ENCODE data around the gene OLFML2B.

Gene OLFML2B

DNA sequence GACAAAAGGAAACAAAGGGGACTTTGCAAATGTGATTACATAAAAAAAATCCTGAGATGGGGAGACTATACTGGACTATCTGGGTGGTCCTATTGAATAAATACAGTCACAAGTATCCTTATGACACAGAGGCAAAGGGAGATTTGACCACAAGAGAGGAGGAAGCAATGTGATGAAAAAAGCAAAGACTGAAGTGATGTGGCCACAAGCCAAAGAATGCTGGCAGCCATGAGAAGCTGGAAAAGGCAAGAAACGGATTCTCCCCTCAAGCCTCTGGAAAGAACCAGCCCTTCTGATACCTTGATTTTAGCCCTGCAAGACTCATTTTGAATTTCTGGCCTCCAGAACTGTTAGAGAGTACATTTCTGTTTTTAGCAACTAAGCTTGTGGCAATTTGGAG, 36.4 kb downstream of the OLFML2B start:
- H3K27me3 ChIP-seq (ENCODE audit: insufficient read depth, low read length, poor library complexity) = no peaks in the 10 kb centered on the region
- no peak overlapping the region for H3K27ac ChIP-seq (ENCODE audit: low read length)
- no peaks in the 10 kb centered on the region for H3K79me2 ChIP-seq (ENCODE audit: insufficient read depth, low read length)
- DNase-seq = no peak
- H2AFZ ChIP-seq (ENCODE audit: low read depth, low read length) = no peak overlapping the region
- H3K36me3 ChIP-seq (ENCODE audit: insufficient read depth, low read length) = no peaks in the 10 kb centered on the region
- no peaks in the 10 kb centered on the region for H3K9me3 ChIP-seq (ENCODE audit: insufficient read depth, low read length, severe bottlenecking)
- H3K9ac ChIP-seq (ENCODE audit: low read depth, low read length) = no peak overlapping the region
- H3K4me1 ChIP-seq (ENCODE audit: insufficient read depth, low read length) = no peaks in the 10 kb centered on the region
- no peak overlapping the region for H3K4me3 ChIP-seq (ENCODE audit: low read depth in 1 of 2, low read length in 2 of 2)
- ATAC-seq (ENCODE audit: insufficient read depth, low read depth) = no peak
- no peaks in the 10 kb centered on the region for H4K20me1 ChIP-seq (ENCODE audit: insufficient read depth, low read length)
- H3K4me2 ChIP-seq (ENCODE audit: insufficient read depth, low read length) = no peak overlapping the region
- TF ChIP-seq, protein P1, sequence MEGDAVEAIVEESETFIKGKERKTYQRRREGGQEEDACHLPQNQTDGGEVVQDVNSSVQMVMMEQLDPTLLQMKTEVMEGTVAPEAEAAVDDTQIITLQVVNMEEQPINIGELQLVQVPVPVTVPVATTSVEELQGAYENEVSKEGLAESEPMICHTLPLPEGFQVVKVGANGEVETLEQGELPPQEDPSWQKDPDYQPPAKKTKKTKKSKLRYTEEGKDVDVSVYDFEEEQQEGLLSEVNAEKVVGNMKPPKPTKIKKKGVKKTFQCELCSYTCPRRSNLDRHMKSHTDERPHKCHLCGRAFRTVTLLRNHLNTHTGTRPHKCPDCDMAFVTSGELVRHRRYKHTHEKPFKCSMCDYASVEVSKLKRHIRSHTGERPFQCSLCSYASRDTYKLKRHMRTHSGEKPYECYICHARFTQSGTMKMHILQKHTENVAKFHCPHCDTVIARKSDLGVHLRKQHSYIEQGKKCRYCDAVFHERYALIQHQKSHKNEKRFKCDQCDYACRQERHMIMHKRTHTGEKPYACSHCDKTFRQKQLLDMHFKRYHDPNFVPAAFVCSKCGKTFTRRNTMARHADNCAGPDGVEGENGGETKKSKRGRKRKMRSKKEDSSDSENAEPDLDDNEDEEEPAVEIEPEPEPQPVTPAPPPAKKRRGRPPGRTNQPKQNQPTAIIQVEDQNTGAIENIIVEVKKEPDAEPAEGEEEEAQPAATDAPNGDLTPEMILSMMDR (IDR thresholded peaks at IDR 0.05; ENCODE audit: borderline replicate concordance, extremely low read depth, low read length, poor library complexity, severe bottlenecking) = no peak
- no peak for TF ChIP-seq EZH2 (IDR thresholded peaks at IDR 0.05; ENCODE audit: borderline replicate concordance, low read depth, low read length, severe bottlenecking)

DNA sequence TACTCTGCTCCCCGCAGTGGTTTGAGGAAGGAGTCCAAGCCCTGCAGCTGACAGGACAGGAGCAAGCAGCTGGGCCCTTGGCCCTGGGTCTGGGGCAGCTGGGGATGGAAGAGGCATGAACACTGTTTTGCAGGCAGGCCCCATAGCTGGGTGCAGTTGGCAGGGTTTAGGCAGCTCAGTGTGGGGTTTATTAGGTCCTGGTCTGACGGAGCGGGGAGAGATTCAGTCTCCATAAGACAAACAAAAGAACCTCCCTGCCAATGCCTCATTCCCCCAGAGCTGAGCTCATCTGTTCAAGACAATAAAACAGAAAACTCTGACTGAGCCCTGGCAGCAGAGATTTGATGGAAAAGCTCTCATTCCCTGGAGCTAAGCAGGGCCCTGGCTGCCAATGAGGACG, 37.3 kb downstream of the OLFML2B start:
- H3K4me2 ChIP-seq (ENCODE audit: insufficient read depth, low read length) = no peak overlapping the region
- ATAC-seq (ENCODE audit: insufficient read depth, low read depth) (no peak), DNase-seq (no peak)
- no peak overlapping the region for H3K9ac ChIP-seq (ENCODE audit: low read depth, low read length)
- H3K4me3 ChIP-seq (ENCODE audit: low read depth in 1 of 2, low read length in 2 of 2) = no peak overlapping the region
- H4K20me1 ChIP-seq (ENCODE audit: insufficient read depth, low read length) = no peaks in the 10 kb centered on the region
- TF ChIP-seq EZH2 (IDR thresholded peaks at IDR 0.05; ENCODE audit: borderline replicate concordance, low read depth, low read length, severe bottlenecking) = no peak
- TF ChIP-seq, protein P1 (IDR thresholded peaks at IDR 0.05; ENCODE audit: borderline replicate concordance, extremely low read depth, low read length, poor library complexity, severe bottlenecking) = no peak
- H3K27me3 ChIP-seq (ENCODE audit: insufficient read depth, low read length, poor library complexity) = no peaks in the 10 kb centered on the region
- H2AFZ ChIP-seq (ENCODE audit: low read depth, low read length) = no peak overlapping the region
- H3K4me1 ChIP-seq (ENCODE audit: insufficient read depth, low read length) = no peaks in the 10 kb centered on the region
- H3K36me3 ChIP-seq (ENCODE audit: insufficient read depth, low read length) = no peaks in the 10 kb centered on the region
- no peaks in the 10 kb centered on the region for H3K79me2 ChIP-seq (ENCODE audit: insufficient read depth, low read length)
- H3K9me3 ChIP-seq (ENCODE audit: insufficient read depth, low read length, severe bottlenecking) = no peaks in the 10 kb centered on the region
- H3K27ac ChIP-seq (ENCODE audit: low read length) = no peak overlapping the region

DNA sequence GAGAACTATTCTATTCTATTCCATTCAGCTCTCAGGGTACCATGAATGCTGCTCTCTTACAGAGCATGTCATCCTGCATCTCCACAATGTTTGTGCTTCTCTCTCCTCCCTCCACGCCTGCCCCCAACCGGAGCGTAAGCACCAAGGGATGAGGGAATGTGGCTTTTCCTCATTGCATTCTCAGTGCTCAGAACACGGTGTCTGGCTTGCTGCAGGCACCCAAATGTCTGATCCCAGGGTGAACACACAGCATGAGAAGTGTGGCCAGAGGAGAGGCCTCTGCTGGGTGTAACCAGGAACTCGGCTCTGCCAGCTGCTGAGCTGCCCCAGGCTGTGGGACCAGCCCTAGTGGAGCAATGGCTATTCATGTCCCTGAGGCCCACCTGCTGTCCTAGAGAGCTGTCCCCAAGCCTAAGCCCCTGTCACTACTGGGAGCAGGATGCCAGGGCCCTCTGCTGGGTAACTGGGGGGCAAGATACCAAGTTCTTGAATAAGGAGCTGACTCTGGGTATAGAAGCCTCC, 38.3 kb downstream of the OLFML2B start:
- H3K4me3 ChIP-seq (ENCODE audit: low read depth in 1 of 2, low read length in 2 of 2) = no peak overlapping the region
- H3K36me3 ChIP-seq (ENCODE audit: insufficient read depth, low read length) = no peaks in the 10 kb centered on the region
- no peak overlapping the region for H2AFZ ChIP-seq (ENCODE audit: low read depth, low read length)
- no peaks in the 10 kb centered on the region for H3K27me3 ChIP-seq (ENCODE audit: insufficient read depth, low read length, poor library complexity)
- no peaks in the 10 kb centered on the region for H3K79me2 ChIP-seq (ENCODE audit: insufficient read depth, low read length)
- no peak overlapping the region for H3K4me2 ChIP-seq (ENCODE audit: insufficient read depth, low read length)
- H3K9ac ChIP-seq (ENCODE audit: low read depth, low read length) = no peak overlapping the region
- no peaks in the 10 kb centered on the region for H3K4me1 ChIP-seq (ENCODE audit: insufficient read depth, low read length)
- H3K9me3 ChIP-seq (ENCODE audit: insufficient read depth, low read length, severe bottlenecking) = no peaks in the 10 kb centered on the region
- H4K20me1 ChIP-seq (ENCODE audit: insufficient read depth, low read length) = no peaks in the 10 kb centered on the region
- no peak for DNase-seq
- H3K27ac ChIP-seq (ENCODE audit: low read length) = no peak overlapping the region
- ATAC-seq (ENCODE audit: insufficient read depth, low read depth) = no peak
- TF ChIP-seq EZH2 (IDR thresholded peaks at IDR 0.05; ENCODE audit: borderline replicate concordance, low read depth, low read length, severe bottlenecking) = no peak
- TF ChIP-seq, protein P1 (IDR thresholded peaks at IDR 0.05; ENCODE audit: borderline replicate concordance, extremely low read depth, low read length, poor library complexity, severe bottlenecking) = no peak

DNA sequence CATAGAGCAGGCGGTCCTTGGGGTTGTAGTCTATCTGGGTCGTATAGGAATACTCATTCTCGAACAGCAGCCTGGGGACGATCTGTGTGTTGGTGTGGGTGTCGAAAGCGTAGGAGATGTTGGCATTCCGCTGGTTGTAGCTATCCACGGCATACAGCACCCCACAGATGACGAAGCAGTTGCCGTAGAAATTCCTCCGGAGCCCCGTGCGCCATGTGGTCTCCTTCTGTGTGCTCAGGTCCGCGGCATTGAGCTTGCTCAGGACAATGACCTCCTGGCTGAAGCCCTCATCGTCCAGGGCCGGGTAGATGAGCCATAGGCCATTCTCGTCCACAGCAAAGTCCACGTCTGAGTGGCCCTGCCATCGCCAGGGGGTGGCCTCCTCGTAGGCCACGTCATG, 39.9 kb downstream of the OLFML2B start:
- Histone ChIP-seq H2AFZ (ENCODE audit: low read depth, low read length) (no peak overlapping the region), H3K4me1 (ENCODE audit: insufficient read depth, low read length) (no peaks in the 10 kb centered on the region), H3K27me3 (ENCODE audit: insufficient read depth, low read length, poor library complexity) (no peaks in the 10 kb centered on the region), H3K9ac (ENCODE audit: low read depth, low read length) (no peak overlapping the region), H4K20me1 (ENCODE audit: insufficient read depth, low read length) (no peaks in the 10 kb centered on the region), H3K79me2 (ENCODE audit: insufficient read depth, low read length) (no peaks in the 10 kb centered on the region), H3K36me3 (ENCODE audit: insufficient read depth, low read length) (no peaks in the 10 kb centered on the region), H3K4me3 (ENCODE audit: low read depth in 1 of 2, low read length in 2 of 2) (no peak overlapping the region), H3K4me2 (ENCODE audit: insufficient read depth, low read length) (no peak overlapping the region), H3K9me3 (ENCODE audit: insufficient read depth, low read length, severe bottlenecking) (no peaks in the 10 kb centered on the region), H3K27ac (ENCODE audit: low read length) (no peak overlapping the region)
- no peak for DNase-seq
- ATAC-seq (ENCODE audit: insufficient read depth, low read depth) = no peak
- TF ChIP-seq, protein P1 (IDR thresholded peaks at IDR 0.05; ENCODE audit: borderline replicate concordance, extremely low read depth, low read length, poor library complexity, severe bottlenecking) = no peak
- no peak for TF ChIP-seq EZH2 (IDR thresholded peaks at IDR 0.05; ENCODE audit: borderline replicate concordance, low read depth, low read length, severe bottlenecking)
